T-helper 2 cell treated with Interferon-gamma antibody and Interleukin-4, amounts not matched to agents 100 ng/mL and 5 ng/mL, for 36 hours (primary cell): ENCODE data around the gene TRH. TPM values are rescaled to one million over a fixed set of nuclear protein-coding genes. Genes with fewer than 3 reads are reported as not detected.
"Not testable (repeated sequence)": the region's sequence is repeated elsewhere in the genome, so short reads cannot be mapped to it uniquely, and the experiment has no call there.

ENCODE experiments used
- intact Hi-C: fragments of 100-400 bp; cut with micrococcal nuclease; formaldehyde crosslinking; loops from one replicate; pipeline ENCODE4 v1.15.1; 2023
- total RNA-seq: library from RNA; stranded (reverse); gene quantifications from 2 replicates; pipeline ENCODE4 v1.2.3, GENCODE V29; 2022

TRH gene
- total RNA-seq, 1 donor from 2014 or later: not detected

DNA sequence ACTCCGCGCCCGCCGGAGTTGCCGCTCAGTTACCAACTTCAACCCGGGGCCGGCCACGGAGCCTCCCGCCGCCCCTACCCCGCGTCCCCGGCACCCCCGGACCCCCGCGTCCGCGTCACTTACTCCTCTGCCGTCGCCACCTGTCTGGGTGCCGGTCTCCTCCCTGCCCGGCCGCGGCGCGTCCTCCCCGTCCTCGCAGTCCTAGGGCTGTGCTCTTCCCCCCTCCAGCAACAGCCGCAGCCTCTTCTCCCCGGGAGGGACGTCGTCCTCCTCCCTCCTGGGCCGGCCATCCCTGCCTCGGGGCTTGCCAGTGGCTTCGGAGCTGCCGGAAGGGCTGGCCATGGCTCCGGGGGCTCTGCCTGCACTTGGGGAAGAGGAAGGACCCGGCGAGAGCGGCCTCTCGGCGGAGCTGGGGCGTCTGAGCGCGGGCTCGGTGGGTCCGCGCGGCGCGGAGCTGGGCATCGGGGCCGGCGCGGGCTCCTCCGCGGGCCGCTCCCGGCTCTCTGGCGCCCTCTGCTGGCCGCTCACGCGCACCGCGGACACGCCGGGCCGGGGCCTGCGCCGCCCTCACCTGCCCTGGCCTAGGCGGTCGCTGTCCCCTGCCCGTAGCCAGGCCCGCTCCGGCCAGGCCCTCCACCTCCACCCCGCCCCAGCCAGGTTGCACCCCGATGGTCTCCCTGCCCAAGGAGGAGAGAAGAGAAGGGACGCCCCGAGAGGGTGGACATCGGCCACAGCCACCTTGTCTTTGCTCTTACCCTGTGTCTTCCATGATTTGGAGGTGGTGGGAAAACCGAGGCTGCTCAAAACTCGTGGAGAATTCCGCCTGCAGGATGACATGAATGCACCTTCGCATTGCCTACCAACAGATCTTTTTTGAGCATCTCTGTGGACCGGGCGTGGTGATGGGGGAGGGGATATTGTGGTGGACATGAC is 28.4 kb downstream of the TRH start:
- intact Hi-C loops: not testable (repeated sequence)

DNA sequence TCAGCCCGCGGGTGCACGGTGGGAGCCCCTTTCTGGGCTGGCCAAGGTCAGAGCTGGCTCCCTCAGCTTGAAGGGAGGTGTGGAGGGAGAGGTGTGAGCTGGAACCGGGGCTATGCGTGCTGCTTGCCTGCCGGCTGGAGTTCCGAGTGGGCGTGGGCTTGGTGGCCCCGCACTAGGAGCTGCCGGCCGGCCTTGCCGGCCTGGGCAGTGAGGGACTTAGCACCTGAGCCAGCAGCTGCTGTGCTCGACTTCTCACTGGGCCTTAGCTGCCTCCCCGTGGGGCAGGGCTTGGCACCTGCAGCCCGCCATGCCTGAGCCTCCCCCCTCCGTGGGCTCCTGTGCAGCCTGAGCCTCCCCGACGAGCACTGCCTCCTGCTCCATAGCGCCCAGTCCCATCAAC is 36.0 kb downstream of the TRH start:
- intact Hi-C loops: no loop called here

DNA sequence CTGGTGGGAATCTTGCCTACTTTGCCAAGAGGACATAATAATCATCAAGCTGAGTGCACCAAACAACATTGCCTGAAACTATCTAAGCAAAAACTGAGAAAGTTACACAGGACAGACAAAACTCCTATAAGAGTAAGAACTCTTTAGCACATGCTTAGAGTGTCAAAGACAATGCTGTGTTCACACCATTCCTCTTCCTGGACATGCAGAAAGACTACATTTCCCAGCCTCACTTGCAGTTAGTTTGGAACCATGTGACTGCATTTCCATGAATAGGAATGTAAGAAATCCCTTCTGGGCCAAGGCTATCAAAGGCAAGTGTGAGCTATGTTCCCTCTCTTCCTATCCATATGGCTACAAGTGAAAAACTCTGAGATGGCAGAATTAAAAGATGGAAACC is 37.6 kb downstream of the TRH start:
- intact Hi-C loops: not testable (repeated sequence)

GRCh38 chr3:130013246-130013645 is 38.7 kb downstream of the TRH start:
- intact Hi-C loops: not testable (repeated sequence)

GRCh38 chr3:130014526-130014925 is 40.0 kb downstream of the TRH start:
- intact Hi-C loops: no loop called here

GRCh38 chr3:130017661-130018060 is 43.1 kb downstream of the TRH start:
- intact Hi-C loops: not testable (repeated sequence)

DNA sequence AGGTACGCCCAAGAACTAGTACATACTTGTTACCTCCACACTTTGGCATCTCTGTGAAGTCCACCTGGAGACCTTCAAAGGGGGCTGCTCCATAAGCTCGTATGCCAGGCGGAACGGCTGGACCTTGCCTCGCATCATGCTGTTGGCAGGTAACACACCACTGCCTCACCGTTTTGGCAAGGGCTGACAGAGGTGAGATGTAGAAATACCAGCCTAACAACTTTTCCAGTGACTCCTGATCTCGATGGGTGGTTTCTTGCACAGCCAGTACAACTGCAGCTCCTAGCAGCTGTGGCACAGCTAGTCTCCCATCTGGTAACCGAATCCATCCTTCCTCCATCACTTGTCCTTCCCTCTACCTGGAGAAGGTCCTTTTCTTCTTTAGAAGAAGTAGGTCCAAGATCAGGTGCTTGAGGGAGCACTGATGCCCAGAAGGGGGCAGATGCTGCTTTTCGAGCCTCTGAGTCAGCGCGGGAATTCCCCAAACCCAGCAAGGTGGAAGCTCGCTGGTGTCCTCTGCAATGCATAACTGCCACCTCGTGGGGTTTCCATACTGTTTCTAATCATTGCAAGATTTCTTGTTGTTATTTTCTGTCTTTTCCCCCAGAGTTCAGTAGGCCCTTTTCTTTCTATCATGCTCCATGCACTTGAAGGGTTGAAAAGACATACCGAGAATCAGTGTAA is 51.8 kb downstream of the TRH start:
- intact Hi-C loops: not testable (repeated sequence)

GRCh38 chr3:130027437-130027836 is 52.9 kb downstream of the TRH start:
- intact Hi-C loops: not testable (repeated sequence)

Other genes starting within 250 kb of the TRH start
- gene TMCC1, start 81.0 kb upstream of the TRH start, total RNA-seq: 16.3 and 16.8 TPM in 2 replicates
- not detected in 2 replicates for gene ALG1L2, start 107.1 kb downstream of the TRH start, total RNA-seq